Measurements from ENCODE around the gene PSMG4.

The PSMG4 gene

GRCh38 chr6:3258720-3259490, at the start of gene PSMG4:
PSMG4 (plus strand) TSS chr6:3258947; CDS start chr6:3259023, 76 bp downstream.
- Mint-ChIP-seq H3K4me3 (peak within 1 kb of the TSS; percentile 96), H3K36me3 (no peaks in the 10 kb centered on the region), H3K4me1 (peaks cover 22% of the 10 kb centered on the region), H3K27me3 (no peaks in the 10 kb centered on the region), H3K27ac (peak within 1 kb of the TSS; percentile 80), H3K9me3 (no peaks in the 10 kb centered on the region)
- peak; percentile 85 for ATAC-seq (ENCODE audit: low read depth)
- DNase-seq (ENCODE audit: low spot score in 2 of 2), result peak; percentile 91 to 97

- Mint-ChIP-seq H3K36me3 (peaks cover 3% of the 10 kb centered on the region), H3K27me3 (peaks cover 17% of the 10 kb centered on the region), H3K4me1 (peaks cover 15% of the 10 kb centered on the region), H3K4me3 (no peak overlapping the region), H3K27ac (no peak overlapping the region), H3K9me3 (peaks cover 4% of the 10 kb centered on the region)
- ATAC-seq (ENCODE audit: low read depth), result peak; percentile 53
- no peak for DNase-seq (ENCODE audit: low spot score in 2 of 2)
Observed at GRCh38 chr6:3209114-3210023, 49.4 kb upstream of the PSMG4 start.

GRCh38 chr6:3210024-3210610, 48.6 kb upstream of the PSMG4 start:
- H3K27ac Mint-ChIP-seq, result no peak overlapping the region
- ATAC-seq (ENCODE audit: low read depth) (no peak), DNase-seq (ENCODE audit: low spot score in 2 of 2) (no peak)
- H3K36me3 Mint-ChIP-seq, result no peaks in the 10 kb centered on the region
- no peak overlapping the region for H3K4me3 Mint-ChIP-seq
- H3K4me1 Mint-ChIP-seq, result peaks cover 10% of the 10 kb centered on the region
- no peaks in the 10 kb centered on the region for H3K9me3 Mint-ChIP-seq
- H3K27me3 Mint-ChIP-seq, result peaks cover 17% of the 10 kb centered on the region

- H3K9me3 Mint-ChIP-seq, result no peaks in the 10 kb centered on the region
- ATAC-seq (ENCODE audit: low read depth), result no peak
- DNase-seq (ENCODE audit: low spot score in 2 of 2), result no peak
- peaks cover 10% of the 10 kb centered on the region for H3K4me1 Mint-ChIP-seq
- no peak overlapping the region for H3K27ac Mint-ChIP-seq
- no peaks in the 10 kb centered on the region for H3K36me3 Mint-ChIP-seq
- no peak overlapping the region for H3K4me3 Mint-ChIP-seq
- peaks cover 23% of the 10 kb centered on the region for H3K27me3 Mint-ChIP-seq
Observed at GRCh38 chr6:3211681-3212080, 47.1 kb upstream of the PSMG4 start.

GRCh38 chr6:3212261-3212660, 46.5 kb upstream of the PSMG4 start:
- Mint-ChIP-seq H3K27me3 (peaks cover 21% of the 10 kb centered on the region), H3K4me3 (no peak overlapping the region), H3K27ac (no peak overlapping the region), H3K9me3 (no peaks in the 10 kb centered on the region), H3K36me3 (no peaks in the 10 kb centered on the region), H3K4me1 (peaks cover 10% of the 10 kb centered on the region)
- ATAC-seq (ENCODE audit: low read depth) (no peak), DNase-seq (ENCODE audit: low spot score in 2 of 2) (no peak)

- no peak overlapping the region for H3K27ac Mint-ChIP-seq
- peaks cover 25% of the 10 kb centered on the region for H3K27me3 Mint-ChIP-seq
- no peaks in the 10 kb centered on the region for H3K9me3 Mint-ChIP-seq
- peaks cover 10% of the 10 kb centered on the region for H3K4me1 Mint-ChIP-seq
- no peaks in the 10 kb centered on the region for H3K36me3 Mint-ChIP-seq
- DNase-seq (ENCODE audit: low spot score in 2 of 2) (no peak), ATAC-seq (ENCODE audit: low read depth) (no peak)
- H3K4me3 Mint-ChIP-seq, result no peak overlapping the region
Observed at GRCh38 chr6:3213334-3213695, 45.4 kb upstream of the PSMG4 start.

- DNase-seq (ENCODE audit: low spot score in 2 of 2), result no peak
- H3K4me1 Mint-ChIP-seq, result no peaks in the 10 kb centered on the region
- H3K9me3 Mint-ChIP-seq, result no peaks in the 10 kb centered on the region
- no peak for ATAC-seq (ENCODE audit: low read depth)
- peaks cover 29% of the 10 kb centered on the region for H3K27me3 Mint-ChIP-seq
- no peak overlapping the region for H3K4me3 Mint-ChIP-seq
- no peak overlapping the region for H3K27ac Mint-ChIP-seq
- H3K36me3 Mint-ChIP-seq, result no peaks in the 10 kb centered on the region
Observed at GRCh38 chr6:3214898-3215297, 43.8 kb upstream of the PSMG4 start.

- no peak overlapping the region for H3K4me3 Mint-ChIP-seq
- H3K36me3 Mint-ChIP-seq, result no peaks in the 10 kb centered on the region
- peaks cover 4% of the 10 kb centered on the region for H3K4me1 Mint-ChIP-seq
- peaks cover 27% of the 10 kb centered on the region for H3K27me3 Mint-ChIP-seq
- ATAC-seq (ENCODE audit: low read depth) (no peak), DNase-seq (ENCODE audit: low spot score in 2 of 2) (no peak)
- H3K9me3 Mint-ChIP-seq, result peaks cover 5% of the 10 kb centered on the region
- no peak overlapping the region for H3K27ac Mint-ChIP-seq
Observed at GRCh38 chr6:3217286-3217685, 41.5 kb upstream of the PSMG4 start.

GRCh38 chr6:3218266-3218665, 40.5 kb upstream of the PSMG4 start:
- peaks cover 5% of the 10 kb centered on the region for H3K9me3 Mint-ChIP-seq

GRCh38 chr6:3220366-3220765, 38.4 kb upstream of the PSMG4 start:
- Mint-ChIP-seq H3K27me3 (peaks cover 24% of the 10 kb centered on the region), H3K27ac (no peak overlapping the region), H3K36me3 (no peaks in the 10 kb centered on the region), H3K4me3 (no peak overlapping the region), H3K4me1 (peaks cover 4% of the 10 kb centered on the region), H3K9me3 (peaks cover 5% of the 10 kb centered on the region)
- DNase-seq (ENCODE audit: low spot score in 2 of 2) (no peak), ATAC-seq (ENCODE audit: low read depth) (no peak)

More at GRCh38 chr6:3218266-3218665, 40.5 kb upstream of the PSMG4 start:
- ATAC-seq (ENCODE audit: low read depth), result no peak
- Mint-ChIP-seq H3K36me3 (no peaks in the 10 kb centered on the region), H3K4me3 (no peak overlapping the region), H3K27me3 (peaks cover 23% of the 10 kb centered on the region), H3K4me1 (peaks cover 4% of the 10 kb centered on the region), H3K27ac (no peak overlapping the region)
- no peak for DNase-seq (ENCODE audit: low spot score in 2 of 2)

GRCh38 chr6:3221578-3221977, 37.2 kb upstream of the PSMG4 start:
- no peak overlapping the region for H3K27ac Mint-ChIP-seq
- no peak overlapping the region for H3K4me3 Mint-ChIP-seq
- peaks cover 5% of the 10 kb centered on the region for H3K9me3 Mint-ChIP-seq
- peaks cover 5% of the 10 kb centered on the region for H3K4me1 Mint-ChIP-seq
- ATAC-seq (ENCODE audit: low read depth) (no peak), DNase-seq (ENCODE audit: low spot score in 2 of 2) (no peak)
- no peaks in the 10 kb centered on the region for H3K36me3 Mint-ChIP-seq
- H3K27me3 Mint-ChIP-seq, result peaks cover 17% of the 10 kb centered on the region

GRCh38 chr6:3222506-3223038, 36.2 kb upstream of the PSMG4 start:
- peaks cover 18% of the 10 kb centered on the region for H3K27me3 Mint-ChIP-seq
- H3K27ac Mint-ChIP-seq, result no peak overlapping the region
- DNase-seq (ENCODE audit: low spot score in 2 of 2), result no peak

GRCh38 chr6:3226042-3226441, 32.7 kb upstream of the PSMG4 start:
- Mint-ChIP-seq H3K36me3 (no peaks in the 10 kb centered on the region), H3K4me1 (peaks cover 28% of the 10 kb centered on the region), H3K27ac (no peak overlapping the region), H3K9me3 (peaks cover 5% of the 10 kb centered on the region), H3K27me3 (peaks cover 16% of the 10 kb centered on the region), H3K4me3 (peak overlapping the region; percentile 41)
- no peak for ATAC-seq (ENCODE audit: low read depth)
- DNase-seq (ENCODE audit: low spot score in 2 of 2), result no peak

More at GRCh38 chr6:3222506-3223038, 36.2 kb upstream of the PSMG4 start:
- peaks cover 9% of the 10 kb centered on the region for H3K4me1 Mint-ChIP-seq
- H3K4me3 Mint-ChIP-seq, result no peak overlapping the region
- no peaks in the 10 kb centered on the region for H3K36me3 Mint-ChIP-seq
- ATAC-seq (ENCODE audit: low read depth), result no peak
- peaks cover 5% of the 10 kb centered on the region for H3K9me3 Mint-ChIP-seq
